GM23248 (cell line): Measurements from ENCODE around the gene TCEAL3.
"Not testable (repeated sequence)": the region's sequence is repeated elsewhere in the genome, so short reads cannot be mapped to it uniquely, and the experiment has no call there.

Source experiments
- EZH2 ChIP-seq: fragments of 200-600 bp; sonication (generic); IDR thresholded peaks from 2 replicates; pipeline ENCODE4 v1.6.1; 2018; ENCODE audit warnings: antibody characterized with exemption, mild to moderate bottlenecking; ENCODE audit not compliant: insufficient read depth, poor library complexity, severe bottlenecking
- EZH2phosphoT487 ChIP-seq: fragments of 200-600 bp; sonication (generic); IDR thresholded peaks from 2 replicates; pipeline ENCODE4 v1.6.1; 2018; ENCODE audit warnings: antibody characterized with exemption, moderate library complexity, mild to moderate bottlenecking, low read depth; ENCODE audit not compliant: insufficient read depth

DNA sequence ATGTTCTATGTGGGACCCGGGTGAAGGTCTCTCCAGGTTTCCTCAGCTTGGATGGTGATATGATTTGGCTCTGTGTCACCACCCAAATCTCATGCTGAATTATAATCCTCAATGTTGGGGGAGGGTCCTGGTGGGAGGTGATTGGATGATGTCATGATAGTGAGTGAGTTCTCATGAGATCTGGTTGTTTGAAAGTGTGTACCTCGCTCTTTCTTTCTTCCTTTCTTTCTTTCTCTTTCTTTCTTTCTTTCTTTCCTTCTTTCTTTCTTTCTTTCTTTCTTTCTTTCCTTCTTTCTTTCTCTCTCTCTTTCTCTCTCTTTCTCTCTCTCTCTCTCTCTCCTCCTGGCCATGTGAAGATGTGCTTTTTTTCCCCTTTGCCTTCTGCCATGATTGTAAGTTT lies 51.7 kb downstream of the TCEAL3 start:
- TF ChIP-seq EZH2, EZH2phosphoT487: not testable (repeated sequence)
